Neural cell (in vitro differentiated cells): ENCODE data around the gene SPATA32. TPM values are rescaled to one million over a fixed set of nuclear protein-coding genes. Genes with fewer than 3 reads are reported as not detected.

Source experiments
- H2AFZ ChIP-seq: fragments of 200-600, 300-800 bp; sonication (generic), shearing (Covaris generic); 2 replicates; pipeline ENCODE4 v1.6.0; 2014; ENCODE audit warnings: low read depth, mild to moderate bottlenecking, antibody characterized with exemption, low read length, moderate library complexity
- H3F3A ChIP-seq: fragments of 200-600 bp; shearing (Covaris generic); 2 replicates; pipeline ENCODE4 v1.6.1; 2016; ENCODE audit warnings: mild to moderate bottlenecking, moderate library complexity, mixed read lengths, antibody characterized with exemption, low read length; ENCODE audit not compliant: insufficient read depth, poor library complexity, severe bottlenecking
- H3K27ac ChIP-seq: fragments of 200-600, 300-800 bp; sonication (generic), shearing (Covaris generic); 2 replicates; pipeline ENCODE4 v1.5.1; 2014; ENCODE audit warnings: mild to moderate bottlenecking, low read length, moderate library complexity
- H3K27me3 ChIP-seq: fragments of 300-800, 200-600 bp; sonication (generic), shearing (Covaris generic); 2 replicates; pipeline ENCODE4 v1.6.0; 2014; ENCODE audit warnings: mild to moderate bottlenecking, low read depth, low read length, moderate library complexity; ENCODE audit not compliant: insufficient read depth
- H3K36me3 ChIP-seq: fragments of 300-800, 200-600 bp; sonication (generic), shearing (Covaris generic); 2 replicates; pipeline ENCODE4 v1.5.1; 2014; ENCODE audit warnings: mild to moderate bottlenecking, antibody characterized with exemption, low read length, moderate library complexity; ENCODE audit not compliant: insufficient read depth
- H3K4me2 ChIP-seq: fragments of 300-800, 200-600 bp; sonication (generic), shearing (Covaris generic); 2 replicates; pipeline ENCODE4 v1.6.0; 2014; ENCODE audit warnings: mild to moderate bottlenecking, low read length
- H3K4me3 ChIP-seq: fragments of 300-800, 200-600 bp; sonication (generic), shearing (Covaris generic); 2 replicates; pipeline ENCODE4 v1.5.1; 2014; ENCODE audit warnings: mild to moderate bottlenecking, low read length, moderate library complexity
- H3K79me2 ChIP-seq: fragments of 200-600 bp; shearing (Covaris generic); replicated peaks from 2 replicates; pipeline ENCODE4 v1.6.0; 2014; ENCODE audit warnings: mild to moderate bottlenecking, low read length, moderate library complexity; ENCODE audit not compliant: insufficient read depth
- H3K9ac ChIP-seq: fragments of 300-800, 200-600 bp; sonication (generic), shearing (Covaris generic); 2 replicates; pipeline ENCODE4 v1.6.1; 2016; ENCODE audit warnings: mild to moderate bottlenecking, low read length, mixed read lengths
- H3K9me2 ChIP-seq: fragments of 200-600 bp; shearing (Covaris generic); 2 replicates; pipeline ENCODE4 v1.6.1; 2016; ENCODE audit warnings: mild to moderate bottlenecking, low read length, mixed read lengths; ENCODE audit not compliant: insufficient read depth
- H3K9me3 ChIP-seq: fragments of 200-600, 300-800 bp; sonication (generic), shearing (Covaris generic); 2 replicates; pipeline ENCODE4 v1.6.1; 2016; ENCODE audit warnings: mild to moderate bottlenecking, mixed run types, low read length, moderate library complexity, mixed read lengths
- H4K20me1 ChIP-seq: fragments of 200-600 bp; shearing (Covaris generic); 2 replicates; pipeline ENCODE4 v1.6.1; 2016; ENCODE audit warnings: mild to moderate bottlenecking, mixed run types; ENCODE audit not compliant: insufficient read depth
- EP300 ChIP-seq: fragments of 450-650 bp; conservative IDR thresholded peaks from 2 replicates; pipeline ENCODE4 v1.6.1; 2014; ENCODE audit warnings: antibody characterized with exemption, mild to moderate bottlenecking, moderate library complexity; ENCODE audit not compliant: poor library complexity, severe bottlenecking
- EZH2 ChIP-seq: fragments of 200-600, 300-800 bp; shearing (Covaris generic), sonication (generic); IDR thresholded peaks from 2 replicates; pipeline ENCODE4 v1.6.1; 2014; ENCODE audit warnings: antibody characterized with exemption, low read length, borderline replicate concordance, mild to moderate bottlenecking; ENCODE audit not compliant: insufficient read depth, poor library complexity, severe bottlenecking
- MXI1 ChIP-seq: fragments of 450-650 bp; conservative IDR thresholded peaks from 2 replicates; pipeline ENCODE4 v1.6.1; 2014; ENCODE audit warnings: antibody characterized with exemption, mild to moderate bottlenecking; ENCODE audit not compliant: poor library complexity, severe bottlenecking
- POLR2AphosphoS5 ChIP-seq: IDR thresholded peaks from 2 replicates; pipeline ENCODE4 v1.6.1; 2012
- RAD21 ChIP-seq: fragments of 450-650 bp; conservative IDR thresholded peaks from 2 replicates; pipeline ENCODE4 v1.6.1; 2014; ENCODE audit warnings: antibody characterized with exemption, mild to moderate bottlenecking, moderate library complexity
- SMC3 ChIP-seq: fragments of 450-650 bp; conservative IDR thresholded peaks from 2 replicates; pipeline ENCODE4 v1.6.1; 2014; ENCODE audit warnings: antibody characterized with exemption, mild to moderate bottlenecking, moderate library complexity; ENCODE audit not compliant: poor library complexity
- TAF1 ChIP-seq: IDR thresholded peaks from 2 replicates; pipeline ENCODE4 v1.6.1; 2012; ENCODE audit warnings: low read depth
- polyA plus RNA-seq: library from polyadenylated mRNA; depleted of rRNA; stranded (reverse); fragments of >200 nt; gene quantifications from 2 replicates; pipeline ENCODE4 v1.2.3, GENCODE V29; 2014
- TF ChIP-seq, protein P1 (sequence below): IDR thresholded peaks from 2 replicates; pipeline ENCODE4 v1.6.1; 2012; ENCODE audit warnings: borderline replicate concordance
- TF ChIP-seq, protein P2 (sequence below): fragments of 450-650 bp; IDR thresholded peaks from 2 replicates; pipeline ENCODE4 v1.5.1; 2014; ENCODE audit warnings: antibody characterized with exemption, mild to moderate bottlenecking, moderate library complexity; ENCODE audit not compliant: poor library complexity, severe bottlenecking

SPATA32 gene
- polyA plus RNA-seq, 1 donor from 2014 or later, result not detected

DNA sequence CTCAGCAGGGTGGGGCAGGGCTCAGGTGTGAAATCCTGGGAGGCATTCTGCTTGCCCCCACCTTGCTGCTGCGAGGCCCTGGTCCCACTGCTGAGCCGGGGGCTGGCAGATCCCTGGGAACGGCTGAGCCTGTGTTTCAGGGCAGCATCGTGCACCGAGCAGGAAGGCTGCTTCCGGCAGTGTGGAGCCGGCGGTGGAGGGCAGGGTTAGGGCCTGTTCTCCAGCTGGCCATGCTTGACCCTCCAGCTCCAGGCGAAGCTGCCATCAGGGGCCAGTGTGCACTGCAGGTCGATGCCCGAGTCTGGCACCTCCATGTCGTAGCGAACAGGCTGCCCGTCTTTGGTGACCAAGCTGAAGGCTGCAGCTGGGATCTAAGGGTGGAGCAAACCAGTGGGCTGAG is 2.5 kb upstream of the SPATA32 start:
- H3K9me2 ChIP-seq, result no peaks in the 10 kb centered on the region
- H4K20me1 ChIP-seq, result no peaks in the 10 kb centered on the region
- H3K9me3 ChIP-seq, result no peaks in the 10 kb centered on the region
- H3K36me3 ChIP-seq, result no peaks in the 10 kb centered on the region
- H3F3A ChIP-seq, result no peaks in the 10 kb centered on the region
- no peak overlapping the region for H3K9ac ChIP-seq
- H2AFZ ChIP-seq, result no peak overlapping the region
- no peak overlapping the region for H3K27ac ChIP-seq
- H3K79me2 ChIP-seq, result no peaks in the 10 kb centered on the region
- peaks cover 5% of the 10 kb centered on the region for H3K27me3 ChIP-seq
- no peak overlapping the region for H3K4me3 ChIP-seq
- TF ChIP-seq POLR2AphosphoS5 (no peak), RAD21 (no peak), TAF1 (no peak), EP300 (no peak), EZH2 (no peak), MXI1 (no peak), SMC3 (no peak)
- TF ChIP-seq, protein P1, sequence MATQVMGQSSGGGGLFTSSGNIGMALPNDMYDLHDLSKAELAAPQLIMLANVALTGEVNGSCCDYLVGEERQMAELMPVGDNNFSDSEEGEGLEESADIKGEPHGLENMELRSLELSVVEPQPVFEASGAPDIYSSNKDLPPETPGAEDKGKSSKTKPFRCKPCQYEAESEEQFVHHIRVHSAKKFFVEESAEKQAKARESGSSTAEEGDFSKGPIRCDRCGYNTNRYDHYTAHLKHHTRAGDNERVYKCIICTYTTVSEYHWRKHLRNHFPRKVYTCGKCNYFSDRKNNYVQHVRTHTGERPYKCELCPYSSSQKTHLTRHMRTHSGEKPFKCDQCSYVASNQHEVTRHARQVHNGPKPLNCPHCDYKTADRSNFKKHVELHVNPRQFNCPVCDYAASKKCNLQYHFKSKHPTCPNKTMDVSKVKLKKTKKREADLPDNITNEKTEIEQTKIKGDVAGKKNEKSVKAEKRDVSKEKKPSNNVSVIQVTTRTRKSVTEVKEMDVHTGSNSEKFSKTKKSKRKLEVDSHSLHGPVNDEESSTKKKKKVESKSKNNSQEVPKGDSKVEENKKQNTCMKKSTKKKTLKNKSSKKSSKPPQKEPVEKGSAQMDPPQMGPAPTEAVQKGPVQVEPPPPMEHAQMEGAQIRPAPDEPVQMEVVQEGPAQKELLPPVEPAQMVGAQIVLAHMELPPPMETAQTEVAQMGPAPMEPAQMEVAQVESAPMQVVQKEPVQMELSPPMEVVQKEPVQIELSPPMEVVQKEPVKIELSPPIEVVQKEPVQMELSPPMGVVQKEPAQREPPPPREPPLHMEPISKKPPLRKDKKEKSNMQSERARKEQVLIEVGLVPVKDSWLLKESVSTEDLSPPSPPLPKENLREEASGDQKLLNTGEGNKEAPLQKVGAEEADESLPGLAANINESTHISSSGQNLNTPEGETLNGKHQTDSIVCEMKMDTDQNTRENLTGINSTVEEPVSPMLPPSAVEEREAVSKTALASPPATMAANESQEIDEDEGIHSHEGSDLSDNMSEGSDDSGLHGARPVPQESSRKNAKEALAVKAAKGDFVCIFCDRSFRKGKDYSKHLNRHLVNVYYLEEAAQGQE, result no peak
- TF ChIP-seq, protein P2, sequence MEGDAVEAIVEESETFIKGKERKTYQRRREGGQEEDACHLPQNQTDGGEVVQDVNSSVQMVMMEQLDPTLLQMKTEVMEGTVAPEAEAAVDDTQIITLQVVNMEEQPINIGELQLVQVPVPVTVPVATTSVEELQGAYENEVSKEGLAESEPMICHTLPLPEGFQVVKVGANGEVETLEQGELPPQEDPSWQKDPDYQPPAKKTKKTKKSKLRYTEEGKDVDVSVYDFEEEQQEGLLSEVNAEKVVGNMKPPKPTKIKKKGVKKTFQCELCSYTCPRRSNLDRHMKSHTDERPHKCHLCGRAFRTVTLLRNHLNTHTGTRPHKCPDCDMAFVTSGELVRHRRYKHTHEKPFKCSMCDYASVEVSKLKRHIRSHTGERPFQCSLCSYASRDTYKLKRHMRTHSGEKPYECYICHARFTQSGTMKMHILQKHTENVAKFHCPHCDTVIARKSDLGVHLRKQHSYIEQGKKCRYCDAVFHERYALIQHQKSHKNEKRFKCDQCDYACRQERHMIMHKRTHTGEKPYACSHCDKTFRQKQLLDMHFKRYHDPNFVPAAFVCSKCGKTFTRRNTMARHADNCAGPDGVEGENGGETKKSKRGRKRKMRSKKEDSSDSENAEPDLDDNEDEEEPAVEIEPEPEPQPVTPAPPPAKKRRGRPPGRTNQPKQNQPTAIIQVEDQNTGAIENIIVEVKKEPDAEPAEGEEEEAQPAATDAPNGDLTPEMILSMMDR, result no peak
- H3K4me2 ChIP-seq, result no peak overlapping the region

DNA sequence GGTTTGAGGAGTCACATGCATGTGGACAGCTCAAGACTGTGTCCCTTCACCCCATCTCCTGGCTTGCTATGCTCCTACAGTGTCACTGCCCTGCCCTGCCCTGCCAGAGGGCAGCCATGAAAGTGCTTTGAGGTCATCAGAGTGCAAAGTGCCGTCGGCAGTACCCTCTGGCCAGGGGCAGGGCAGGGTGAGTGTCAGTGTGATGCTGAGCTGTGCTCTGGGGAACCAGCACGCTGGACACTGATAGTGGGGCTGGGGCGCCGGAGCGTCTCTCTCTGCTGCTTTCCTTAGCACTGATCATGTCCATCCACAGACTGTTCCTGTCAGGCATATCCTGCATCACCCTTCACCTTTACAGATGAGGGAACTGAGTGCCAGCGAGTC is 1.6 kb upstream of the SPATA32 start:
- Histone ChIP-seq H3K27me3 (peaks cover 5% of the 10 kb centered on the region), H3K4me3 (no peak overlapping the region), H4K20me1 (no peaks in the 10 kb centered on the region), H3K36me3 (no peaks in the 10 kb centered on the region), H3K9ac (no peak overlapping the region), H3K4me2 (no peak overlapping the region), H2AFZ (no peak overlapping the region), H3K79me2 (no peaks in the 10 kb centered on the region), H3K9me2 (no peaks in the 10 kb centered on the region), H3F3A (no peaks in the 10 kb centered on the region), H3K9me3 (no peaks in the 10 kb centered on the region), H3K27ac (no peak overlapping the region)
- TF ChIP-seq POLR2AphosphoS5 (no peak), MXI1 (no peak), SMC3 (no peak), EZH2 (no peak), EP300 (no peak), TAF1 (no peak), RAD21 (no peak)
- TF ChIP-seq, protein P1, result no peak
- TF ChIP-seq, protein P2, result no peak
